LoVo (cell line): ENCODE results near the gene TSSC4.

Source experiments
- DNase-seq: peaks from one replicate; pipeline ENCODE4 v3.0.0-alpha.2; 2016; ENCODE audit warnings: low spot score

TSSC4 gene

DNA sequence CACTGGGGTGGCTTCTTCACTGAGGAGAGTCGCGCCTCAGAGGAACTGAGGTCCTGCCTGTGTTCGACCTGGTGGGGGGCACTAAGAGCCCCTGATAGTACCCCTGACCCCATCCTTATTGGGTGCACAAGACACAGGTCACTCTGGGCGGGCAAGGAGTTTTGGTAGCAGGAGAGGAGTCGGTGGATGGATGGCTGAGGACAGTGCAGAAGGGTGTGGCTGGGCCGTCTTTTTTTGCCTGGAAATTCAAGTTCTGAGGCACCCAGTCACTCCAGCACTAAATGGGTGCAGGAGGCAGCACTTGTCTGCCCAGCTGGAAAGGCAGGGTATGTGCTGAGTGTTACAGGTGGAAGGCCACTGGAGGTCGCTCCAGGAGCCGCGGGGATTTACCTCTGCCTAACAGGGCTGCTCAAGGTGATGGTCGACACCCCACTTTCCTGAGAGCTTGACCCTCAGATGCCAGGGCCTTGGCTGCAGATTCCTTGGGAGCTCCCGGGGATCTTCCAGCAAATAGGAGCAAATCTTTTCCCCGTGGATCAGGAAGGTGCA is 960 bp downstream of the TSSC4 start:
- DNase-seq = no peak

DNA sequence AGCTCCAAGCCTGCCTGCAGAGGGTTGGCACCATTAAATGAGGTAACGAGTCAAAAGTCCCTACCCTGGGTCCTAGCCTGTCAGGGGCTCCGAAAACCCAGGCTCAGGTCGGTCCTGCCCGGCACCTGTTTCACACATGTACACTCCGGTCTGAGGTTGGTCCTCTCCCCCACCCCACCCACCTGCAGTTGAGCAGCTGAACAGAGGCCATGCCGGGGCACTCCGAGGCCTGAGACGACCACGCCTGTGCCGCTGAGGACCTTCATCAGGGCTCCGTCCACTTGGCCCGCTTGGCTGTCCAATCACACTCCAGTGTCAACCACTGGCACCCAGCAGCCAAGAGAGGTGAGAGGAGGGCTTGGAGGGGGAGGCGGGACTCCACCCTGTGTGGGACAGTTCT is 1.6 kb downstream of the TSSC4 start:
- no peak for DNase-seq

DNA sequence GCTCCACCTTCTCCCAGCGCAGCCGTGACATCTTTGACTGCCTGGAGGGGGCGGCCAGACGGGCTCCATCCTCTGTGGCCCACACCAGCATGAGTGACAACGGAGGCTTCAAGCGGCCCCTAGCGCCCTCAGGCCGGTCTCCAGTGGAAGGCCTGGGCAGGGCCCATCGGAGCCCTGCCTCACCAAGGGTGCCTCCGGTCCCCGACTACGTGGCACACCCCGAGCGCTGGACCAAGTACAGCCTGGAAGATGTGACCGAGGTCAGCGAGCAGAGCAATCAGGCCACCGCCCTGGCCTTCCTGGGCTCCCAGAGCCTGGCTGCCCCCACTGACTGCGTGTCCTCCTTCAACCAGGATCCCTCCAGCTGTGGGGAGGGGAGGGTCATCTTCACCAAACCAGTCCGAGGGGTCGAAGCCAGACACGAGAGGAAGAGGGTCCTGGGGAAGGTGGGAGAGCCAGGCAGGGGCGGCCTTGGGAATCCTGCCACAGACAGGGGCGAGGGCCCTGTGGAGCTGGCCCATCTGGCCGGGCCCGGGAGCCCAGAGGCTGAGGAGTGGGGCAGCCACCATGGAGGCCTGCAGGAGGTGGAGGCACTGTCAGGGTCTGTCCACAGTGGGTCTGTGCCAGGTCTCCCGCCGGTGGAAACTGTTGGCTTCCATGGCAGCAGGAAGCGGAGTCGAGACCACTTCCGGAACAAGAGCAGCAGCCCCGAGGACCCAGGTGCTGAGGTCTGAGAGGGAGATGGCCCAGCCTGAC is 2.5 kb downstream of the TSSC4 start:
- DNase-seq = no peak

DNA sequence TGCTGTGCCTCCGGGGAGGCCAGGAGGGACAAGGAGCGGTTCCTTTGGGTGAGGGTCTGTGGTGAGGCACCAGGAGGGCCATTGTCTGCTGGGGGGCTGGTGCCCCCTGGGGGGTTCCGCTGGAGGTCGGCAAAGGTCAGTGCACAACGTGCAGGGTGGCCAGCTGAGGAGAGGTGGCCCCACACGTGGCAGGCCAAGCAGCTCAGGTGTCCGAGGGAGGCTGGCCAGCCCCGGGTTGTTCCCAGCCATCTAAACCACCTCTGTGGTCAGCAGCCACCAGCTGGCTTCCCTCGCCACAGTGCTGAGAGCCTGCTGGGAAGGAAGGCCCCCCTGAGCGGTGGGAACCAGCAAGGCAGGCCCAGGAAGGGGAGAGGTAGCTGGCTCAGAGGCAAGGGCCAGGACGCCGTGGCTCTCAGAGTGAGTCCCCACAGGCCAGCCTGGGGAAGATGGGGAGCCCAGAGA is 4.2 kb downstream of the TSSC4 start:
- no peak for DNase-seq

DNA sequence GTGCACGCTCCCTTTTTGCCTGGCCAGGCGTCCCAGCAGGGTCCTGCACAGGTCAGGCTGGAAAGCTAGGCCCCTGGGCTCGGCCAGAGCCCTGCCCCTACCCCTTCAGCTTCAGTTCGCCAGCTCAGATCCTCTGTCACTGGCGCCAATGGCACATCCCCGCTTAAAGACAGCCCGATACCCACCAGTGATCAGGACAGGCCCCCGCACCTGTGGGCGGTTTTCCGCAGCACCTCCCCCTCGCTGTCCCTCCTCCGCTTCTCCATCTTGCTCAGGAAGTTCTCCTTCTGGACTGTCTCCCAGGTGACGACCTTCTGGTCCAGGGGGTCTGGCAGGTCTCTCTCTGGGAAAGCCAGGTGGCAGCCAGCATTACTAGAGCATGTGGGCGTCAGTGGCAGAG is 5.9 kb downstream of the TSSC4 start:
- DNase-seq = no peak

DNA sequence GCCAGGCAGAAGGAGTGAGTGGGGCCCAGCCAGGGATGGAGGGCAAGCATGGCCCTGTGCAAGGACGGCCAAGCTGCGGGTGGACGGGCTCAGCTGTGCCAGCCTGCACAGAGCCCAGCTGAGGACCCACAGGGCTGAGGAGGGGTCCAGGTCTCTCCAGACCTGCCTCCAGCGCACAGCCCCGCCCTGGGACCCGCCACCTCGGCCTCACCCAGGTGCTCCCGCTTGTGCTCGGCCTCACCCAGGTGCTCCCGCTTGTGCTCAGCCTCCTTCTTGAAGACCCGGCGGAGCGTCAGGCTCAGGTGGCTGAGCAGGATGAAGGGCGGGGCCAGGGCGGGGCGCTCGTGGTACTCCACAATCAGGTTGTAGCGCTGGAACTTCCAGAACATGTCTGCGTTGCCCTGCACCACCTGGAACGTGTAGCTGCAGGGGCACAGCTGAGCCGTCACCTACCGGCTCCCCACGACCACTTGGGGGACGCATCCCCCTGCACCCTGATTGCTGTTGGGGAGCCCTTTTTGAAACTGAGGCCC is 6.4 kb downstream of the TSSC4 start:
- DNase-seq = no peak

DNA sequence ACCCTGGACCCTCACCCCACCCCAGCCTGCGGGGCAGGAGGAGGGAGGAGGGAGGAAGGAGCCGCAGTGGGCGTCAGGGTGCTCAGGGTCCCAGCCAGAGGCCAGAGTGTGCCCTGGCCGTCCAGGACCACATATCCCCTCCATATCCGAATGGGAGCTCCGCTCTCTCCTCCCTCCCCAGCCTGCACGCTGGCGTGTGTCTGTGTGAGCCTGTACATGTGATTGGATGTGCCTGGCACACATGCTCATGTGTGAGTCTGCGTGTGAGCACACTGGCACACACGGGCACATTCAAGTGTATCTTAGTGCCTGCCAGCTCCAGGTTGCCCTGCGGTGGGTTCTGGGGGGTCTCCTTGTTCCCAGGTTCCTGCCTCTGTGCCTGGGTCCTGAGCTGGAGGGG is 8.1 kb downstream of the TSSC4 start:
- no peak for DNase-seq

DNA sequence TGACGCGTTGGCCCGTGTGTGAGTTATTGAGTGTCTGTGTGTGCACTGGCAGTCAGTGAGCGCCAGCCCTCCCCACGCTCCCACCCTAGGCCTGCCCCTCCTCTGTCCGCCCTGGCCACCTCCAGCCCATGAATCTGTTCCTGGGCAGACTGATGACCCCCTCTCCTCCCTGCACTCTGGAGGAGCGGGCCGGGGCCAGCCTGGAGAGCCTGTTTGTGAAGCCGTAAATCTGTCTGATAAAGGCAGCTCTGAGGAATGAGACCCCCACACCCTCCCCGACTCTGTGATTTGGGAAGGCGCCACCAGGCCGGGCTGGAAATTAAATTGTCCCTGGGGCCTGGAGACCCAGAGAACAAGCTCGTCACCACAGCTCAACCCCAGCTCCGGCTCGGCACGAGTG is 8.6 kb downstream of the TSSC4 start:
- no peak for DNase-seq

DNA sequence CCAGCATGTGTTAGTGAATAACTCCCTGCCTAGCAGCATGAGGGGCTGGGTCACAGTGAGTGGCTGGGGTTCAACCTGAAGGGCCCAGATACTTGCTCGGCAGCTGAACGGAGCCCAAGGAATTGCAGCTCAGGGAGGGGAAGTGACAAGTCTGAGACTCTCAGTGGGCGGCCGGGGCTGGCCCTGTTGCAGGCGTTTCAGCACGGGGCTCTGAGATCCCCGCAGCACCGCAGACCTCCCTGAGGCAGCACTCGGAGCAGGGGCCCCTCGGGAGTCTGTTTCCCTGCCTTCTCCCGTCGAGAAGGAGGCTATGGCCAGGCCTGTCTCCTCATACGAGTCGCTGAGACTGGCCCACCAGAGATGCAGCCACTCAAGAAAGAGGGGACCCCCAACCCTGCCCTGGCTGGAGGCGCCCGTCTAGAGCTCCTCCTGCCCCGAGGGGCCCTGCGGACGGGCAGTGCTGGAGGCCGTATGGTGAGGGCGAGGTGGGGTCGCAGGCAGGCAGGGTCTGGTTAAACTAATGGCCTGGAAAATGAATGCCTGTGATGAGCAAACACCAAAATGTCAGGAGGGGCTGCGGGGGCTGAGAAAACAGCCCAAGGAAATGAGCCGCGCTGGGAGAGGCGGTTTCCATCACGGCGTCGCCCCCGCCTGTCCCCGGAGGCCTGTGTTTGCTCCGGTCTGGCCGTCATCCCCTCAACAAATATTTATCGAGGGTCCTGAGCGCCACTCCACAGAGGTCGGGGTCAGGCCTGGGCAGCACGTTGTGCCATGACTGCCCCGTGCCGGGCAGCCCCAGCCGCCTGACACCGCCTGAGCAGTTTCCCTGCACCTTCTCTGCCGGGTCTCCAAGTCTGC is 9.3 kb downstream of the TSSC4 start:
- no peak for DNase-seq

DNA sequence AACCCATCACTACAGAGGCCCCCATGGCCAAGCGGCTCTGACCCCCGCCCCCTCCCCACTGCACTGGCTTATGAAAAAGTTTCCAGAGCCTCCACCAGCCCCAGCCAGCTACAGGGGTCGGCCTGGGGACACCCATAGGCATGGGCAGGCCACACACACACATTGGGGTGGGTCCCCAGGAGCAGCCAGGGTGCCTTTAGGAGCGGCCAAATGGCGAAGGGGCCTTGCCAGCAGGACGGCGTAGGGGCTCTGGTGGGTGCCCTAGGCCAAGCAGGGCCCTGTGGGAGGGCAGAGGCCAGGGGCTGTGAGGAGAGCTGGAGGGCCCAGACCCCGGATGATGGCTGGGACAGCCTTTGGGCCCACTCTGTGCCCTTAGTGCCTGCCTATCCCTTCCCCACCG is 10.1 kb downstream of the TSSC4 start:
- DNase-seq = no peak

DNA sequence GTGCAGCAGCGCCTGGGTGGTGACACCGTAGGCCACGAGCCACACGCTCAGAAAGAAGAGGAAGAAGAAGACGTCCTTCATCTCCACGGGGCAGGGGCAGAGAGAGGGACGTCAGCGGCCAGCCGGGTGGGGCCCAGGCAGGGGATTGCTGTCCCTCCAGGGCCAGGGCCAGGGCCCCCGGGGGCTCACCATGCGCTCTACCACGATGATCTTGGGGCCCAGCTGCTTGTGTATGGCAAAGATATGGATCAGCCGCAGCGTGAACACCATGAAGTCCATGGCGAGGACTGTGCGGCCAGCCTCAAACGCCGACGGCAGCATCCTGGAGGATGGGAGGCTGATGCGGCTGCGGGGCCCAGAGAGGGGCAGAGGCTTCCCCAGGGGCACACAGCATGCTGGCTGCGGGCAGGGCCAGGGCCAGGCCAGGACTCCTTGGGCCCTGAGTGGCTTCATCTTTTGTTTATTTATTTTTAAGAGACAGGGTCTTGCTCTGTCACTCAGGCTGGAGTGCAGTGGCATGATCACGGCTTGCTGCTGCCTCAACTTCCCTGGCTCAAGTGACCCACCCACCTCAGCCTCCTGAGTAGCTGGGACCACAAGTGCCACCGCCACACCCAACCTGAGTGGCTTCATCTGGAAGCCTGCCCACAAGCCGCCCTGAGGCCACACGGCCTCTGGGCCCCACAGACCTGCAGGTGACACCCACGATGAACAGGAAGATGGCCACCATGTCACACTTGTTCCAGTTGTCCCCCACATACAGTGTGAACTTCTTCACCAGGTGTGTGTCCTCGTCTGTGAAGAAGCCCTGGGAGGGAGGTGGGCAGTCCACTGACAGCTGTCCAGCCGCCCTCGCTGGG is 11.1 kb downstream of the TSSC4 start:
- DNase-seq = no peak

DNA sequence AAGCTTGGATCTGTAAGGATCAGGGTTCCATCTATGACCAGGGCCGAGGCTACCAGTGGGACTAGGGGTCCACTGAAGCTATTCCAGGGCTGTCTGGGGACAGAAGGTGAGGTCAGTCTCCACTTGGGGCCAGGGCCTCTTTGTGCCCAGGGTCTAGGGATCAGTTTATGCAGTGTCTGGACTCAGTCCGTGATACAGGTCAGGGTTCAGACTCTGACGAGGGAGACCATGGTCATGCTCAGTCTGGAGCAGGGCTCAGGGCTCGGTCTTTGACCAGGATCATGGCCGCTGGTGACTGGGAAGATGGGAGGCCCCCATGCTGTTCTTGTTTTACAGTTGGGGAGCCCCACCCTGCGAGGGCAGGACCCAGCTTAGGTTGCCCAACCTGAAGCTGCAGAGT is 11.8 kb downstream of the TSSC4 start:
- DNase-seq = no peak

DNA sequence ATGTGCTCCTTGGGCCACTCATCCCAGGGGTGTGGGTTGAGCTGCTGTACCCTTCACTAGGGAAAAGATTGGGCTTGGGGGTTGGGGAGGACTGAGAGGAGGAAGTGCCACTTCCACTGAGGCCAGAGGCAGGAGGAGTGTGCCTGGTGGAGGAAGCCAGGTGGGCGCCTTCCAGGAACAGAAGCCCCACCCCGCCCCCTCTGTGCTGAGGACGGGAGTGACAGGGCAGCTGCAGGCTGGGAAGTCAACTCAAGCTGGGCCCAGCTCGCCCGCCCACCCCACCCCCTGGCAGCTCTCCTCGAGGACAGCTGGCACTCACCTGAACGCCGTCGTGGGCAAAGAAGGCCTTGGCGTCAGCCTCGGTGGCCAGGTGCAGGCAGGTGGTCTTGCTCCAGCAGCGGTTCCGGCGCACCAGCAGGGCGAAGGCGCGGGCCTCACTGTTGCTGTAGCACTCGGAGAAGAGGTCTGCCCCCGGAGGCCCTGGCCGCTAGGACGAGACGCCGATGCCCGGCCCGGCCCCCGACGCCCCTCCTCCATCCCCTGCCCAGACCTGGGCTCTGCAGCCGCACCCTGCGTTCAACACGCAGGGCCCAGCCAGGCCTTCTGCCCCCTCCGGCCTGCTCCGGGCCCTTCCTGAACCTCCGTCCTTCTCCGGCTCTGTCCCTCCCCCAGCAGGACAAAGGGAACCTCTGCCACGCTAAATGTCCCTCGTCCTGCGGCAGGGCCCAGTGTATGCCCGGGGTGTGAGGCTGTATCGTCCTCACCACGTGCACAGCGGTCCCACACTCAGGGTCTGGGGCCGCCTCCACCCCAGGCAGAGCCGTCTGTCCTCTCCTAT is 13.4 kb downstream of the TSSC4 start:
- DNase-seq = no peak

DNA sequence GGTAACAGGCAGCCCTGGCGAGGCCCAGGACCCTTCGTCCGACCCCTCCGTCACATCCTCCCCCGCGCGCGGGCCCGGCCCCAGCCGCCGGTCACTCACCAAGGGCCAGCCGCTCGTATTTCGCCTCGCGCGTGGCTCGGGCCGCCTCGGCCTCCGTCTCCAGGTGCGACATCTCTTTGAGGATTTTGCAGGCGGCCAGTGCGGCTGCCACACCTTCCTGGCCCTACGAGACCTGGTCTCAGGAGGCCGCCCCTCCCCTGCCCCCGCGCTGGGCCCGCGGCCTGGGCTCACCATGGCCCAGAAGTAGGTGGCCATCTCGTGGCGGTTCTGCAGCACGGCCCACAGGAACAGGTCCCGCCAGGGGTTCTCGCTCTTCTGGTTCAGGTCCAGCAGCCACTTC is 14.1 kb downstream of the TSSC4 start:
- no peak for DNase-seq

DNA sequence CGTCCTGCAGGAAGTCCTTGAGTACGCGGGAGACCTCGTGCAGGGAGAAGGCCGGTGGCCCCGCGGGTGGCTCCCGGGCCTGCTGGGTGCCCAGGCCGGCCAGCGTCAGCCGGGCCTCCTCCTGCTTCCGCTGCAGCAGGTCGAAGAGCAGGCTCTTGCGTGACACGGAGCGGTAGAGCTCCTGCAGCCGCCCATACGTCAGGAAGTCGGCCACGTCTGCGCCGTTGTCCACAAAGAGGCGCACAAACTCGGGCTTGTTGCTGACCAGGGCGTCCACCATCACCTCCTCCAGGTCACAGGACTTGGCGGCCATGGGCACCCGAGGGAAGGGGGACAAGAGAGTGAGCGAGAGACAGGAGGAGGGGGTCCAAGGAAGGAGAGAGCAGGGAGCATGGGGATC is 14.6 kb downstream of the TSSC4 start:
- DNase-seq = no peak

DNA sequence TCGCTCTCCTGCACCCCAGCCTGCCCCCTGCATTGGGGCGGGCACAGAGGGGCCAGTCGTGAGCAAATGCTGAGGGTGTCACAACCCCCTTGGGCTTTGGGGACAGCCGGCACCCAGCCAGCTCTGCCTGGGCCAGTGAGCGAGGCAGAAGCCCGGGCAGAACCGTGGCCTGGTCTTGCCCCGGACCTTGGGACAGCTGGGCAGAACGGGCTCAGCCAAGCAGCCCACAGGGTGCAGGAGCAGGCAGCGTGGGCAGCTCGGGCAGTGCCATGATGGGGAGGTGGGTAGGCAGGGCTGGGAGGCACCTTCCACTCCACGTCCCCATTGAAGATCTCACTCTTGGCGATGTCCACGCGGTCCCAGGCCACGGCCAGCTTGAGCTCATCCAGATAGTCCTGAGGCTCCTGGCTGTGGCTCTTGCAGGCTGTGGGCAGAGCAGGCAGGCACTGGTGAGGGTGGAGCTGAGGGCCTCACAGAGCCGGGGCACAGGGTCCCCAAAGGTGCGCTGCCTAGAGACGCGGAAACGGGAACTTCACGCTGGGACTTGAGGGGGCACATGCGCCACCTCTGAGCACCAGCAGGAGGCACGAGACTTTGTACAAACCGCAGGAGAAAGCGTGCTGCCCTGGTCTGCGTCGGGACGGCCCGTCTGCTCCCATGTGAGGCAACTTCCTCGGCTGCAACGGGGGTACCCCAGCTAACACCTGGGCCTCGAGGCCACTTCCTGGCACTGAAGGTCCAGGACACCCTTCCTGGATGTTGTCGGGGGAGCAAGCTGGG is 15.2 kb downstream of the TSSC4 start:
- no peak for DNase-seq

DNA sequence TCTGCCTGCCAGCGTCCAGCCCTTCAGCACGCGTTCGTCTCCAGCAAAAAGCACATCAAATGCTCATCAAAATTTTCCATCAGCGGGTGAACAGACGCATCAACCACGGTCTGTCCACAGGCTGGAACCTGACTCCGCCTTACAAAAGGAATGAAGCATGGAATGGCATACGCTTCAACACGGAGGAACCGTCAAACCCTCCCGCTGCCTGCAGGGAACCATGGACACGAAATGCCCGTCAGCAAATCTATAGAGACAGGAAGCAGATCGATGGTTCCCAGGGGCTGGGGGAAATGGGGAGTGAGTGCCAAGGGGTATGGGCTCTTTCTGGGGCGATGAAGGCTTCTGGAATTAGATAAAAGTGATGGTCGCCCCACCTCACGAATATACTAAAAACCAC is 16.2 kb downstream of the TSSC4 start:
- no peak for DNase-seq

DNA sequence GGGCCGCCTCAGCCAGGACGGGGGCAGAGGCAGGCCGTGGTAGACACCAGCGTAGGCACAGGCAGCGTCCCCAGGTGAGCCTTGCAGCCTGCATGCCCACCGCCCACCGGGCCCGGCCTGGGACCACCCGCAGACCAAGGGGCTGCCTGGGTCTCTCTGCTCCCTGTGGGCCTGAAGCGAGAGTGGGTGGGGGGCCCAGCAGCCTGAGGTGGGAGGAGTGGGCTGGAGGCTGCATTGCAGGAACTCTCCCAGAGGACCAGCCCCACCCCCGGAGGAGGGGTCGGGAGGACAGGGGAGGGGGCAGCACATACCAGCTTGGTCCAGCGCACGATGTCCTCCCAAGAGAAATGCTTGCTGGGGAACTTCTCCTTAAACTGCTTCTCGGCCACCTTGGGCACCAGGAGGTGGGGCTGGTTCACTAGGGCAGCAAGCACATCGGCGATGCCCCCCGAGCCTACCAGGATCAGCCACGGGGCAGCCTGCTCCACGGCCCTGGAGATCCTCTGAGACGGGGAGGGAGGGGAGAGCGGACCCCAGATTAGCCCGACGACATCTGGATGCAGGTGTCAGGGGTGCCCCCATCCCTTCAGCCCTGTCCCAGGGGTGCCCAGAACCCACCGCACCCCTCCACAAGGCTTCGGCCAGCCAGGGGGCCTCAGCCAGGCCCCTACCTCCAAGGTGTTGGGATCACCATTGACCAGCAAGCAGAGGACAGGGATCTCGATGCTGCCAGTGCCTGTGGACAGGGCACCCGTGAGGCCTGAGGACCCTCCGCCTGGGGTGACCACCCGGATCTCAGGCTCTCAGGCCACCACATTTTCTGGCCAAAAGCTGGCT is 17.5 kb downstream of the TSSC4 start:
- no peak for DNase-seq

DNA sequence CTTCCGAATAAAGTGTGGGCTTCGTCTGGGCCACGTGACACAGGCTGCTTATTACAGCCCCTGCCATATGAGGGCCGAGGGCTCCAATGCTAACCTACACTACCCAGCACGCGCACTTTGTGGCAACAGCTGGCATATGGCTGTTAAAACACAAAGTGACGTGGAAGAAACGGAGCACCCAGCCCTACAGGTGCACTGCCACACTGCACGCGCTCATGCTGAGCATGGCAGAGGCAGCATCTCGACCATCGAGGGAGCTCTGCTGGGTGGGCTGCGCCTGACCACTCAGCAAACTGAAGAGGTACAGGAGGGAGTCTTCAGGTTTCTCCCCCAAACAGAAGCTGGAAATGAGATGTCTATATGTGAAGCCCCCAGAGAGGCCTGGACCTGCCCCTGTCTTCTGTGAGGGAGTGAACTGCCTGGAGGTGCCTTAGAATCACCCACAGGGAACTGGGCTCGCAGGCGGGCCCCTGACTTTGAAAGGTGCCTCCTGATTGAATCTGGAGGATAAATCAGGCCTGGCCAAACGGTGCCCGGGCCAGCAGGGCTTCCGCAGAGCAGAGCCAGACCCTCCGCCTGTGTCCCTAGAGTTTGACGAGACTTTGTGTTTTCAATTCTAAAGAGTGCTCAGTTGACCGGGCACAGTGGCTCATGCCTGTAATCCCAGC is 18.3 kb downstream of the TSSC4 start:
- DNase-seq = no peak
